Subcutaneous abdominal adipose tissue (tissue), 5 donors: ENCODE data around the gene GNPNAT1.
"Not testable (repeated sequence)": the region's sequence is repeated elsewhere in the genome, so short reads cannot be mapped to it uniquely, and the experiment has no call there.

Source experiments
- H3K27ac ChIP-seq: one replicate; pipeline ENCODE4 v1.7.0; 2013; ENCODE audit warnings: low read depth, mild to moderate bottlenecking, inconsistent platforms, low read length, moderate library complexity
- H3K27me3 ChIP-seq, 5 donors: one replicate each; pipeline ENCODE4 v1.7.0; 2013; ENCODE audit warnings: low read length in 5 of 5, inconsistent platforms in 1 of 5; ENCODE audit not compliant: control insufficient read depth in 5 of 5, insufficient read depth in 4 of 5
- H3K36me3 ChIP-seq, 5 donors: one replicate each; pipeline ENCODE4 v1.7.0; 2013; ENCODE audit warnings: low read length in 5 of 5; ENCODE audit not compliant: control insufficient read depth in 5 of 5, insufficient read depth in 5 of 5
- H3K4me1 ChIP-seq, 5 donors: one replicate each; pipeline ENCODE4 v1.7.0; 2013; ENCODE audit warnings: low read length in 5 of 5, mild to moderate bottlenecking in 3 of 5, moderate library complexity in 1 of 5; ENCODE audit not compliant: control insufficient read depth in 5 of 5, insufficient read depth in 5 of 5
- H3K4me3 ChIP-seq, 5 donors: one replicate each; pipeline ENCODE4 v1.7.0; 2013; ENCODE audit warnings: low read length in 5 of 5, low read depth in 1 of 5
- H3K9ac ChIP-seq, 5 donors: one replicate each; pipeline ENCODE4 v1.7.0; 2013; ENCODE audit warnings: low read length in 5 of 5, mild to moderate bottlenecking in 4 of 5, moderate library complexity in 3 of 5
- H3K9me3 ChIP-seq, 5 donors: one replicate each; pipeline ENCODE4 v1.7.0; 2013; ENCODE audit warnings: low read length in 5 of 5; ENCODE audit not compliant: control insufficient read depth in 5 of 5
- donor health status: healthy.
- donor health status: healthy.
- donor health status: healthy.
- donor health status: healthy.
- donor health status: healthy.

Gene GNPNAT1

GRCh38 chr14:52733824-52734223 lies 57.6 kb downstream of the GNPNAT1 start:
- no peak overlapping the region for H3K4me3 ChIP-seq
- no peaks in the 10 kb centered on the region for H3K27me3 ChIP-seq
- no peak overlapping the region for H3K27ac ChIP-seq
- H3K9ac ChIP-seq, result no peak overlapping the region
- peaks cover 0 to 10% (median 4%) of the 10 kb centered on the region in 5 donors for H3K36me3 ChIP-seq
- no peaks in the 10 kb centered on the region for H3K9me3 ChIP-seq
- H3K4me1 ChIP-seq, result peaks cover 2 to 20% (median 17%) of the 10 kb centered on the region in 5 donors

GRCh38 chr14:52730709-52731111 lies 60.7 kb downstream of the GNPNAT1 start:
- Histone ChIP-seq H3K27ac (peak overlapping the region; percentile 76), H3K9ac (peak overlapping the region; percentile 52 to 97 (median 92)), H3K9me3 (no peaks in the 10 kb centered on the region), H3K27me3 (no peaks in the 10 kb centered on the region), H3K4me3 (peak overlapping the region; percentile 79 to 98 (median 92)), H3K36me3 (peaks cover 2 to 29% (median 15%) of the 10 kb centered on the region in 5 donors), H3K4me1 (peaks cover 2 to 13% (median 13%) of the 10 kb centered on the region in 5 donors)

DNA sequence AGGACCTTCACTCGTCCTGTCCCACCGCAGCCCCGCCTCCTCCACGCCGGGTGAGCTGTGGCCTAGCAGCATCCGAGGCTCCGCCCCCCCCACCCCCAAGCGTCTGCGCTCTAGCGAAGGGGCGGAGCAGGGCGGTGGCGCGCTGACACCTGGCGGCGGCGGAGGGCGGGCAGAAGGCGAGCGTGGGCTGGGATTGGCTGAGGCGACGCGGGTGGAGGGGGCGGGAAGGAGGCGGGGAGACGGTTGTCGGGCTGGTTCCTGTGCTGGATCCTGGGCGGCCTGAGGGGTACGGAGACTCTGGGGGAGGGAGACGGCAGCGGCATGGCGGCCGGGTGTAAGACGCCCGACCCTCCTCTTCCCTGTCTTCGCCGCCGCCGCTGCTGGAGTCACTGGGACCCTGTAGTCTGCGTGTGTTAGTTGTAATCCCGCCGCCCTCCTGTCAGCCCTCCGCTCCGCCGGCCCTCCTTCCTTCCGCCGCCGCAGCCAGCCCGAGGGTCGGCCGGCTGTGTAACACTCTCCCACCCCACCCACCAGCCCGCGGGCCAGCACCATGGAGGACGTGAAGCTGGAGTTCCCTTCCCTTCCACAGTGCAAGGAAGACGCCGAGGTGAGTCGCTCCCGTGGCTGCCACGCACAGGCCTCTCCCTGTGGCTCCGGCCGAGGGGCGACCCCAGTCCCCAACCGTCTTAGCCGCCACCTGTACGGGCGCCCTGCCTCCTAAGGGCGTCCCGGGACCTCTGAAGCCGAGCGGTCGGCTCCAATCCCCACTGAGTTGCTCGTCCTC lies 61.3 kb downstream of the GNPNAT1 start, which contains the start of gene STYX:
Gene STYX (plus strand): TSS at position 242 of the 784 bp plus-strand sequence. CDS start 309 bp downstream, at position 551.
- Histone ChIP-seq H3K27ac (peak within 1 kb of the TSS; percentile 76), H3K9ac (peak within 1 kb of the TSS; percentile 52 to 97 (median 92))

GRCh38 chr14:52729585-52729924 lies 61.9 kb downstream of the GNPNAT1 start:
- H3K9ac ChIP-seq, result peak overlapping the region in 2 of 5 donors; percentile 48 to 66
- no peaks in the 10 kb centered on the region for H3K9me3 ChIP-seq
- H3K27me3 ChIP-seq, result no peaks in the 10 kb centered on the region
- peaks cover 2 to 13% (median 13%) of the 10 kb centered on the region in 5 donors for H3K4me1 ChIP-seq
- H3K27ac ChIP-seq, result peak overlapping the region; percentile 44
- peak overlapping the region; percentile 38 to 57 (median 50) for H3K4me3 ChIP-seq
- H3K36me3 ChIP-seq, result peaks cover 9 to 41% (median 22%) of the 10 kb centered on the region in 5 donors

More for the DNA sequence above, 61.3 kb downstream of the GNPNAT1 start, which contains the start of gene STYX:
- no peaks in the 10 kb centered on the region for H3K9me3 ChIP-seq
- H3K4me1 ChIP-seq, result peaks cover 2 to 13% (median 13%) of the 10 kb centered on the region in 5 donors
- peaks cover 5 to 35% (median 17%) of the 10 kb centered on the region in 5 donors for H3K36me3 ChIP-seq
- no peaks in the 10 kb centered on the region for H3K27me3 ChIP-seq
- peak within 1 kb of the TSS; percentile 79 to 98 (median 92) for H3K4me3 ChIP-seq

- not testable (repeated sequence) for H3K4me3 ChIP-seq, H3K27me3 ChIP-seq, H3K9me3 ChIP-seq, H3K9ac ChIP-seq, H3K27ac ChIP-seq
- H3K36me3 ChIP-seq, result peaks cover 14 to 45% (median 27%) of the 10 kb centered on the region in 5 donors
- H3K4me1 ChIP-seq, result peaks cover 2 to 13% (median 13%) of the 10 kb centered on the region in 5 donors
These were observed 62.4 kb downstream of the GNPNAT1 start for GRCh38 chr14:52729035-52729434.

GRCh38 chr14:52727509-52727908 lies 63.9 kb downstream of the GNPNAT1 start:
- not testable (repeated sequence) for H3K27ac ChIP-seq, H3K9me3 ChIP-seq, H3K9ac ChIP-seq, H3K4me3 ChIP-seq, H3K27me3 ChIP-seq
- H3K36me3 ChIP-seq, result peaks cover 26 to 50% (median 38%) of the 10 kb centered on the region in 5 donors
- H3K4me1 ChIP-seq, result peaks cover 2 to 13% (median 13%) of the 10 kb centered on the region in 5 donors
